Transverse colon (tissue), 4 donors: ENCODE data around the gene AHSG. TPM values are rescaled to one million over a fixed set of nuclear protein-coding genes. Genes with fewer than 3 reads are reported as not detected.

ENCODE experiments used
- DNase-seq: peaks from one replicate; pipeline ENCODE4 v3.0.0-alpha.2; 2019
- H3K27ac ChIP-seq, 4 donors: fragments of 200-600 bp; sonication (generic); 2 replicates each; pipeline ENCODE4 v1.5.1; 2016 to 2018; ENCODE audit warnings: inconsistent platforms in 4 of 4
- H3K27me3 ChIP-seq: fragments of 200-600 bp; sonication (generic); 2 replicates; pipeline ENCODE4 v1.5.1; 2017; ENCODE audit warnings: inconsistent platforms
- H3K36me3 ChIP-seq, 4 donors: fragments of 200-600 bp; sonication (generic); 2 replicates each; pipeline ENCODE4 v1.5.1; 2017 to 2019; ENCODE audit warnings: inconsistent platforms in 4 of 4
- H3K4me1 ChIP-seq, 4 donors: fragments of 200-600 bp; sonication (generic); 2 replicates each; pipeline ENCODE4 v1.5.1; 2017 to 2020; ENCODE audit warnings: inconsistent platforms in 4 of 4
- H3K4me3 ChIP-seq, 4 donors: fragments of 200-600 bp; sonication (generic); 1 replicate in 1 of 4; 2 replicates in 3 of 4; pipeline versions ENCODE4 v1.5.1 to v1.6.1; 2017 to 2019; ENCODE audit warnings: inconsistent platforms in 4 of 4
- H3K9me3 ChIP-seq, 2 donors: fragments of 200-600 bp; sonication (generic); 2 replicates each; pipeline ENCODE4 v1.5.1; 2017 to 2019; ENCODE audit warnings: inconsistent platforms in 2 of 2
- CTCF ChIP-seq, 5 experiments: fragments of 200-600 bp in 3 of 5; fragments of 450-650 bp in 2 of 5; sonication (generic) in 3 of 5; IDR thresholded peaks; 1 replicate in 2 of 5; 2 replicates in 3 of 5; pipeline ENCODE4 v1.5.1; 2016 to 2017; ENCODE audit warnings: antibody characterized with exemption in 5 of 5, inconsistent platforms in 3 of 5, mild to moderate bottlenecking in 2 of 5, moderate library complexity in 1 of 5
- EP300 ChIP-seq: sonication (generic); formaldehyde crosslinking; IDR thresholded peaks from one replicate; pipeline ENCODE4 v1.6.1; 2017; ENCODE audit warnings: antibody characterized with exemption, low read depth
- POLR2A ChIP-seq: fragments of 450-650 bp; IDR thresholded peaks from one replicate; pipeline ENCODE4 v1.6.1; 2016; ENCODE audit warnings: antibody characterized with exemption, mild to moderate bottlenecking, moderate library complexity
- POLR2AphosphoS5 ChIP-seq, 3 donors: sonication (generic); formaldehyde crosslinking; IDR thresholded peaks; one replicate each; pipeline ENCODE4 v1.6.1; 2016; ENCODE audit warnings: antibody characterized with exemption in 3 of 3
- WGBS, 2 donors: methylation state at CpG; one replicate each; pipeline ENCODE4 v1.1.5; 2018; ENCODE audit warnings: low coverage in 1 of 2; 5-methylcytosine and 5-hydroxymethylcytosine counted together
- in situ Hi-C, 4 donors: fragments of 200-750 bp; cut with MboI; loops; one replicate each; pipeline versions ENCODE4 v1.15.0 to v1.15.1; 2017; ENCODE audit warnings: low sequenced_read_pairs in 3 of 4, low pct_ligation_motif_present in 1 of 4, low pct_unique_long_range_greater_than_20kb in 1 of 4
- intact Hi-C: fragments of 100-400 bp; cut with DNase I; formaldehyde crosslinking; loops from one replicate; pipeline ENCODE4 v1.15.1; 2023; ENCODE audit warnings: low total_unique reads
- total RNA-seq, 4 donors: library from RNA; depleted of rRNA; stranded (reverse); fragments of >200 nt; gene quantifications; one replicate each; pipeline ENCODE4 v1.1.0, GENCODE V29; 2016

The AHSG gene
- total RNA-seq, 4 donors from 2014 or later, result not detected

GRCh38 chr3:186590580-186591295, 22.1 kb upstream of the AHSG start:
- intact Hi-C loops (no loop called here), in situ Hi-C loops (no loop called here)
- Histone ChIP-seq H3K36me3 (peaks cover 0 to 5% (median 1%) of the 10 kb centered on the region in 4 donors), H3K4me1 (no peaks in the 10 kb centered on the region), H3K9me3 (no peaks in the 10 kb centered on the region), H3K27ac (no peak overlapping the region), H3K4me3 (no peak overlapping the region), H3K27me3 (no peaks in the 10 kb centered on the region)
- WGBS, 2 donors, result 67 to 70% methylated on average over 5 to 7 of the region's 7 CpGs
- DNase-seq, result no peak
- no peak for TF ChIP-seq EP300
- no peak for TF ChIP-seq POLR2A
- TF ChIP-seq POLR2AphosphoS5 (IDR thresholded peaks at IDR 0.05), result no peak
- no peak for TF ChIP-seq CTCF (IDR thresholded peaks at IDR 0.05)

GRCh38 chr3:186592682-186593081, 20.2 kb upstream of the AHSG start:
- in situ Hi-C loops, result no loop called here
- intact Hi-C loops, result no loop called here

GRCh38 chr3:186593862-186594261, 19.0 kb upstream of the AHSG start:
- Histone ChIP-seq H3K4me1 (no peaks in the 10 kb centered on the region), H3K36me3 (no peaks in the 10 kb centered on the region), H3K27ac (no peak overlapping the region), H3K27me3 (no peaks in the 10 kb centered on the region), H3K9me3 (no peaks in the 10 kb centered on the region), H3K4me3 (no peak overlapping the region)
- 72 to 82% methylated on average over 3 of the region's 3 CpGs for WGBS, 2 donors
- DNase-seq, result no peak
- no peak for TF ChIP-seq CTCF (IDR thresholded peaks at IDR 0.05)
- no peak for TF ChIP-seq POLR2A
- no peak for TF ChIP-seq EP300
- TF ChIP-seq POLR2AphosphoS5 (IDR thresholded peaks at IDR 0.05), result no peak
- in situ Hi-C loops (no loop called here), intact Hi-C loops (no loop called here)

More at GRCh38 chr3:186592682-186593081, 20.2 kb upstream of the AHSG start:
- no peak for DNase-seq
- Histone ChIP-seq H3K27ac (no peak overlapping the region), H3K4me1 (no peaks in the 10 kb centered on the region), H3K9me3 (no peaks in the 10 kb centered on the region), H3K4me3 (no peak overlapping the region), H3K36me3 (no peaks in the 10 kb centered on the region), H3K27me3 (no peaks in the 10 kb centered on the region)
- TF ChIP-seq CTCF (IDR thresholded peaks at IDR 0.05) (no peak), POLR2AphosphoS5 (IDR thresholded peaks at IDR 0.05) (no peak), POLR2A (no peak), EP300 (no peak)
- 92 to 93% methylated on average over 4 of the region's 4 CpGs for WGBS, 2 donors

- no peak overlapping the region for H3K4me3 ChIP-seq
- DNase-seq, result no peak
- no peaks in the 10 kb centered on the region for H3K27me3 ChIP-seq
- no peak overlapping the region for H3K27ac ChIP-seq
- in situ Hi-C loops, result no loop called here
- H3K4me1 ChIP-seq, result peaks cover 0 to 2% (median 0%) of the 10 kb centered on the region in 4 donors
- TF ChIP-seq POLR2AphosphoS5 (IDR thresholded peaks at IDR 0.05) (no peak), EP300 (no peak), POLR2A (no peak), CTCF (IDR thresholded peaks at IDR 0.05) (no peak)
- no peaks in the 10 kb centered on the region for H3K36me3 ChIP-seq
- WGBS, 2 donors, result 77% methylated on average over 6 of the region's 6 CpGs; no CpG with 5 or more reads in 1 of the 2 donors
- intact Hi-C loops, result no loop called here
- no peaks in the 10 kb centered on the region for H3K9me3 ChIP-seq
Measured at GRCh38 chr3:186594591-186595113, 18.2 kb upstream of the AHSG start.
